GM10248 (cell line): Measurements from ENCODE around the gene KIF2C.
"Not testable (repeated sequence)": the region's sequence is repeated elsewhere in the genome, so short reads cannot be mapped to it uniquely, and the experiment has no call there.

Experiments
- CTCF ChIA-PET: fragments of 300-600 bp; sonication (Branson Sonifier 250); formaldehyde crosslinking; extraction: SDS; loops from one replicate; lab custom pipeline; 2021; ENCODE audit warnings: antibody characterized with exemption; lab: Yijun Ruan, JAX
- POLR2A ChIA-PET: fragments of 350-650 bp; sonication (Branson Sonifier 250); formaldehyde crosslinking; extraction: SDS; loops from one replicate; lab custom pipeline; 2020; ENCODE audit warnings: antibody characterized with exemption; lab: Yijun Ruan, JAX
- DNase-seq: peaks from one replicate; pipeline ENCODE4 v3.0.0; 2012; ENCODE audit errors: extremely low spot score
- CTCF ChIP-seq: IDR thresholded peaks from 2 replicates; pipeline ENCODE4 v1.5.1; 2012; ENCODE audit warnings: mild to moderate bottlenecking, low read depth; ENCODE audit errors: extremely low read depth, missing control alignments, control extremely low read depth

The KIF2C gene

GRCh38 chr1:44730741-44731512 is 8.7 kb upstream of the KIF2C start, which contains the start of gene RNU5D-1:
TSS of gene RNU5D-1 (minus strand) at chr1:44731170.
- peak; percentile 81 for TF ChIP-seq CTCF
- POLR2A ChIA-PET, result interaction anchor here (0.6 to 3.1 kb wide), 12 partner anchors 10 to 861 kb away, joined by 3 to 95 read pairs (median 4); partner anchors contain the start of genes ARMH1, BTBD19, HECTD3 and PLK3
- DNase-seq, result peak; percentile 87
- CTCF ChIA-PET, result interaction anchor here (0.6 to 7.2 kb wide), 33 partner anchors 11 to 845 kb away, joined by 3 to 89 read pairs (median 4); partner anchors contain the start of genes BEST4, BTBD19, HECTD3 and KIF2C

GRCh38 chr1:44733365-44733764 is 6.3 kb upstream of the KIF2C start:
- no peak for DNase-seq
- ChIA-PET POLR2A (interaction anchor here (0.8 to 1.2 kb wide), 2 partner anchors 11 to 86 kb away, joined by 3 to 6 read pairs; no protein-coding TSS in a partner anchor), CTCF (interaction anchor here (0.9 to 7.2 kb wide), 4 partner anchors 9 to 102 kb away, joined by 3 to 89 read pairs (median 3); partner anchors contain the start of gene KIF2C)
- no peak for TF ChIP-seq CTCF

GRCh38 chr1:44733784-44734183 is 5.9 kb upstream of the KIF2C start:
- no peak for TF ChIP-seq CTCF
- DNase-seq, result no peak
- CTCF ChIA-PET, result interaction anchor here (1.2 kb wide), 1 partner anchor 101 kb away, joined by 3 read pairs; no protein-coding TSS in a partner anchor
- POLR2A ChIA-PET, result interaction anchor here (0.8 to 3.2 kb wide), 3 partner anchors 12 to 85 kb away, joined by 3 to 16 read pairs (median 6); no protein-coding TSS in a partner anchor

- TF ChIP-seq CTCF, result no peak
- DNase-seq, result no peak
- ChIA-PET CTCF (interaction anchor here (0.6 to 2.1 kb wide), 5 partner anchors 11 to 23 kb away, joined by 3 to 7 read pairs (median 3); no protein-coding TSS in a partner anchor), POLR2A (interaction anchor here (1.3 to 3.2 kb wide), 2 partner anchors 15 to 83 kb away, joined by 7 to 16 read pairs; no protein-coding TSS in a partner anchor)
These were observed 3.6 kb upstream of the KIF2C start for GRCh38 chr1:44735992-44736391.

- DNase-seq, result not testable (repeated sequence)
- CTCF ChIA-PET, result interaction anchor here (10.4 kb wide), 1 partner anchor 9 kb away, joined by 89 read pairs; the partner anchor contains the start of gene RNU5D-1
These were observed 707 bp upstream of the KIF2C start for GRCh38 chr1:44738953-44739306.

GRCh38 chr1:44740179-44740617 is 561 bp downstream of the KIF2C start:
- ChIA-PET CTCF (interaction anchor here (0.7 to 10.4 kb wide), 3 partner anchors 10 to 53 kb away, joined by 3 to 89 read pairs (median 4); partner anchors contain the start of gene RNU5D-1), POLR2A (interaction anchor here (0.5 kb wide), 1 partner anchor 11 kb away, joined by 5 read pairs; no protein-coding TSS in a partner anchor)
- no peak for TF ChIP-seq CTCF
- no peak for DNase-seq

More at GRCh38 chr1:44738953-44739306, 707 bp upstream of the KIF2C start:
- POLR2A ChIA-PET, result interaction anchor here (0.6 kb wide), 1 partner anchor 599 kb away, joined by 7 read pairs; no protein-coding TSS in a partner anchor
